Keratinocyte (primary cell): Measurements from ENCODE around the gene ELOF1.

Source experiments
- EZH2 ChIP-seq: IDR thresholded peaks from one replicate; pipeline ENCODE4 v1.6.1; 2012; ENCODE audit warnings: inconsistent platforms, mild to moderate bottlenecking, low read length, moderate library complexity
- TF ChIP-seq, protein P1 (sequence below), 3 experiments: IDR thresholded peaks in 1 of 3; conservative IDR thresholded peaks in 1 of 3; optimal IDR thresholded peaks in 1 of 3; 2 replicates in 2 of 3; 3 replicates in 1 of 3; pipeline versions ENCODE3 to v1.5.1; 2011; ENCODE audit warnings: low read length in 3 of 3, mild to moderate bottlenecking in 3 of 3, moderate library complexity in 2 of 3, control low read depth in 1 of 3, inconsistent platforms in 1 of 3; ENCODE audit not compliant: insufficient read depth in 2 of 3; ENCODE audit errors: extremely low read depth in 1 of 3

DNA sequence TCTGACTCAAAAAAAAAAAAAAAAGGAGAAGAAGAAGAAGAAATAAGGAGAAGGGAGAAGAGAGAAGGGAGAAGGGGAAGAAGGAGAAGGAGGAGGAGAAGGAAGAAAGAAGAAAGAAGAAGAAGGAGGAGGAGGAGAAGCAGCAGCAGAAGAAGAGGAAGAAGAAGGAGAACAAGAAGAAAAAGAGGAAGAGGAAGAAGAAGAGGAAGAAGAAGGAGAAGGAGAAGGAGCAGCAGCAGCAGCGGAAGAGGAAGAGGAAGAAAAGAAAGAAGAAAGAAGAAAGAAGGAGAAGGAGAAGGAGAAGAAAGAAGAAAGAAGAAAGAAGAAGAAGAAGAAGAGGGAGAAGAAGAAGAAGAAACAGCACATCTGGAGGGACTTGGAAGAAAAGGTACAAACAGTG is 24.5 kb downstream of the ELOF1 start:
- TF ChIP-seq, protein P1, sequence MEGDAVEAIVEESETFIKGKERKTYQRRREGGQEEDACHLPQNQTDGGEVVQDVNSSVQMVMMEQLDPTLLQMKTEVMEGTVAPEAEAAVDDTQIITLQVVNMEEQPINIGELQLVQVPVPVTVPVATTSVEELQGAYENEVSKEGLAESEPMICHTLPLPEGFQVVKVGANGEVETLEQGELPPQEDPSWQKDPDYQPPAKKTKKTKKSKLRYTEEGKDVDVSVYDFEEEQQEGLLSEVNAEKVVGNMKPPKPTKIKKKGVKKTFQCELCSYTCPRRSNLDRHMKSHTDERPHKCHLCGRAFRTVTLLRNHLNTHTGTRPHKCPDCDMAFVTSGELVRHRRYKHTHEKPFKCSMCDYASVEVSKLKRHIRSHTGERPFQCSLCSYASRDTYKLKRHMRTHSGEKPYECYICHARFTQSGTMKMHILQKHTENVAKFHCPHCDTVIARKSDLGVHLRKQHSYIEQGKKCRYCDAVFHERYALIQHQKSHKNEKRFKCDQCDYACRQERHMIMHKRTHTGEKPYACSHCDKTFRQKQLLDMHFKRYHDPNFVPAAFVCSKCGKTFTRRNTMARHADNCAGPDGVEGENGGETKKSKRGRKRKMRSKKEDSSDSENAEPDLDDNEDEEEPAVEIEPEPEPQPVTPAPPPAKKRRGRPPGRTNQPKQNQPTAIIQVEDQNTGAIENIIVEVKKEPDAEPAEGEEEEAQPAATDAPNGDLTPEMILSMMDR (optimal IDR thresholded peaks at IDR 0.05 in 1 of 3, IDR thresholded peaks at IDR 0.05 in 1 of 3, conservative IDR thresholded peaks at IDR 0.05 in 1 of 3; ENCODE audit: extremely low read depth in 1 of 3, insufficient read depth in 2 of 3, low read length in 3 of 3): no peak
- no peak for TF ChIP-seq EZH2
